ENCODE measurements around the gene VIL1. TPM values are rescaled to one million over a fixed set of nuclear protein-coding genes. Genes with fewer than 3 reads are reported as not detected.

Gene VIL1
- total and polyA plus RNA-seq, 2 of the 13 experiments (the other 11 are each of a cell fraction or from before 2014, with no cell fraction given): 287 to 301 TPM

GRCh38 chr2:218399391-218400166, 19.3 kb upstream of the VIL1 start, which contains the start of gene CTDSP1 (continued):
- TF ChIP-seq MYPOP (CRISPR knock-in tag; IDR thresholded peaks at IDR 0.05) (no peak; the same call in 1 of the 2 replicates), IKZF4 (CRISPR knock-in tag; IDR thresholded peaks at IDR 0.05; ENCODE audit: borderline replicate concordance, low read depth, not compliant biosample characterization) (peak; percentile 40), RCOR2 (CRISPR knock-in tag; IDR thresholded peaks at IDR 0.05) (no peak; the same call in 1 of the 2 replicates), ATF3 (CRISPR knock-in tag; IDR thresholded peaks at IDR 0.05) (0 out of 2 replicates have a peak, but pooled peaks have one; percentile 33), SOX13 (IDR thresholded peaks at IDR 0.05) (no peak), SOX13 (CRISPR knock-in tag; conservative IDR thresholded peaks at IDR 0.05 in 1 of 2, IDR thresholded peaks at IDR 0.05 in 1 of 2) (peak in 1 of 2 experiments; percentile 67; a peak in 2 of 4 replicates), MAF1 (CRISPR knock-in tag; IDR thresholded peaks at IDR 0.05; ENCODE audit: borderline replicate concordance) (no peak), SSRP1 (CRISPR knock-in tag; IDR thresholded peaks at IDR 0.05) (no peak), MEF2D (CRISPR knock-in tag; IDR thresholded peaks at IDR 0.05) (no peak), NPAS2 (CRISPR knock-in tag; IDR thresholded peaks at IDR 0.05; ENCODE audit: borderline replicate concordance) (no peak), STAT5B (CRISPR knock-in tag; IDR thresholded peaks at IDR 0.05) (peak; percentile 18; the same call in 1 of the 2 replicates), RBM22 (optimal IDR thresholded peaks at IDR 0.05; ENCODE audit: low read length) (no peak), TFE3 (CRISPR knock-in tag; IDR thresholded peaks at IDR 0.05) (no peak; the same call in 1 of the 2 replicates), ZNF704 (CRISPR knock-in tag; IDR thresholded peaks at IDR 0.05; ENCODE audit: borderline replicate concordance) (no peak; the same call in 1 of the 2 replicates), ZNF280B (CRISPR knock-in tag; IDR thresholded peaks at IDR 0.05; ENCODE audit: borderline replicate concordance) (no peak), RARA (CRISPR knock-in tag; IDR thresholded peaks at IDR 0.05) (peak; percentile 62; the same call in 1 of the 2 replicates), ZNF792 (CRISPR knock-in tag; IDR thresholded peaks at IDR 0.05) (peak; percentile 61; the same call in 1 of the 2 replicates), HDAC2 (CRISPR knock-in tag; IDR thresholded peaks at IDR 0.05) (peak; percentile 48), HOXD1 (CRISPR knock-in tag; IDR thresholded peaks at IDR 0.05) (peak; percentile 76), HIC2 (CRISPR knock-in tag; IDR thresholded peaks at IDR 0.05; ENCODE audit: low read depth) (no peak)

All from HepG2 (cell line).